ENCODE measurements around the gene GAP43.

The GAP43 gene

DNA sequence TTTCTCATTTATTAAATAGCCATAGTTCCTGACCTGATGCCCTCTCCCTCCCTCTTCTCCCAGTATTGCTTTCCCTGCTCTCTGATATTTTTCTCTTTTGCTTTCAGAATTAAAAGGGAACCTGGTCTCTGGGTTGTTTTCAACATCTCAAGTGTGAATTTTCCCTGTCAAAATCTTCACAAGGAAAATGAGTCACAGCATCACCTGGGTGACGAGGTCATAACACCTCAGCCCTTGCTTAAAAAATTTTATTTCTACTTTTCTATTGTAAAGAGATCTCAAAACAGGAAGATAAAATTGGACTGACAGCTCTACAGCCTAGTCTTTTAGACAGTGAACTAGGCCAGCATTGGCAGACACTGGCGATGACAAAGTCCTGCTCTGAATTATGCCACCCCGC lies 40.1 kb downstream of the GAP43 start:
- no peak for DNase-seq

- no peak for DNase-seq
These were observed 42.8 kb downstream of the GAP43 start for GRCh38 chr3:115666081-115666480.

- DNase-seq, result no peak
These were observed 43.8 kb downstream of the GAP43 start for GRCh38 chr3:115666920-115667737.

GRCh38 chr3:115667738-115668065 lies 44.4 kb downstream of the GAP43 start:
- DNase-seq, result no peak

GRCh38 chr3:115670911-115671310 lies 47.6 kb downstream of the GAP43 start:
- no peak for DNase-seq

GRCh38 chr3:115671761-115672455 lies 48.6 kb downstream of the GAP43 start:
- no peak for DNase-seq

DNA sequence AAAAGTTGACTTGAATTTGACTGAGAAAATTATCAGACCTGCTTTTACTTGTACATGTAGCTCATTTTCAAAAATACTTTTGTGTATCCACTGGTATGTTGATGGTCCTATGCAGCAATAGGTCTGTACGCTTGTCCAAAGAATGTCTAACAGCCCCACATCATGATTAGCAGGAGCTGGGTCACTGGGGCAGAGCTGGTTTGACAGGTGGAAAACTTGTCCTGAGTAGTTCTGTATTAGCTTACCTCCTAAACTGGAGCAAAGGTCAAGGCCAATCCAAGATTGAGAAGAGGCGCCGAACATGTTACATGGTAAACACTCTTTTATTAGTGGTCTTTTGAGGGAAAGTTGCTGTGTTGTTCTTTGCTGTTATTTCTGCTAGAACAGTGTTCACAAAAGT lies 50.6 kb downstream of the GAP43 start:
- DNase-seq, result no peak

GRCh38 chr3:115676336-115676735 lies 53.0 kb downstream of the GAP43 start:
- no peak for DNase-seq

- DNase-seq, result no peak
These were observed 57.6 kb downstream of the GAP43 start for GRCh38 chr3:115680803-115681345.

GRCh38 chr3:115681736-115682135 lies 58.4 kb downstream of the GAP43 start:
- DNase-seq, result no peak

- DNase-seq, result no peak
These were observed 60.0 kb downstream of the GAP43 start for GRCh38 chr3:115683305-115683704.

GRCh38 chr3:115683773-115684172 lies 60.5 kb downstream of the GAP43 start:
- DNase-seq, result no peak

- DNase-seq, result no peak
These were observed 61.8 kb downstream of the GAP43 start for GRCh38 chr3:115685097-115685496.

DNA sequence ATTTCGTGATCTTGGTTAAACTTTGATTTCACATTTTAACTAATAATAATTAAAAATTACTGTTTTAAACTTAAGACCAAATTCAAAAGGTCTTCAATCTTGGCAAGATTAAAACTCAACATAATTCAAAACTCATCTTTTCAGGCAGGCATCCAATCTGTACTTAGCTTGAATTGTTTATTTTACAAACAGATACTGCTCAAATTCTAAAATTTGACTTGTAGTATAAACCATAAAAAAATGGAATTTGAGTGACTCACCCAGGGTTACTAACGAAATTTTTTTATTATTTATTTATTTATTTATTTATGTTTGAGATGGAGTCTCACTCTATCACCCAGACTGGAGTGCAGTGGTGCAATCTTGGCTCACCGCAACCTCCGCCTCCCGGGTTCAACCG lies 64.4 kb downstream of the GAP43 start:
- DNase-seq, result no peak

DNA sequence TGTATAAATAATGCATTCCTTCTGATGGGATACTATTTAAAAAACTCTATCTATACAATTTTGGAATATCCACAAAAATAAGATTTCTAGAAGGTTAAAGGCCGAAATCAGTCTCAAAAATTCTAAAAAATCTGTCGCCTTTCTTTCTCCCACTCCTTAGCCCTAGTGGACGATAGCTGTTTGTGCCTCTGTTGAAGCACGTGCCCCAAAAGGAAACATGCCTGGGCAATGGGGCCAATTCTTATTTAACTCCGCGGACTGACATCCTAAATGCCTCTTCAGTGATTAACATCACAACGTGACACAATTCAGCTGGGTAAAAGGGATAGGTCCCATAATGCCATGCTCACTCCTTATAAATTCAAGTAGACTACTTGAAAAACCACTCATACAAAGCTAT lies 65.1 kb downstream of the GAP43 start:
- no peak for DNase-seq

DNA sequence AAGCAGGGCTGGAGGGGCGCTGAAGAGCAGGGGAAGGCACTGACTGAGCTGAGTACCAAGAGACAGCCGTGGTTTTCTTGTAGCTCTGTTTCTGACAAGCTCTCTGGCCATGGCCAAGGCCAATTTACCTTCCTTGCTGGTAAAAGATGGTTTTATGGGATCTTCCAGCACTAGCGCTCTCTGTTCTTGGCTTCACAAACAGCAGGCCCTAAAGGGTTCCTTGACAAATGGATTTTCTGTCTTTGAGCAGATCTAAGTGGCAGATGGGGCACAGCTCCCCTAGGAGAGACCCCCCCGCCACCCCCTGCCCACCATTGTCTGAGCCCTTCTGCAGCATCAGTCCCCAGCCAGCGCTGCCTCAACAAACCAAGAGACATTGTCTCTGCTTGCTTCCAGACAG lies 66.6 kb downstream of the GAP43 start:
- no peak for DNase-seq

DNA sequence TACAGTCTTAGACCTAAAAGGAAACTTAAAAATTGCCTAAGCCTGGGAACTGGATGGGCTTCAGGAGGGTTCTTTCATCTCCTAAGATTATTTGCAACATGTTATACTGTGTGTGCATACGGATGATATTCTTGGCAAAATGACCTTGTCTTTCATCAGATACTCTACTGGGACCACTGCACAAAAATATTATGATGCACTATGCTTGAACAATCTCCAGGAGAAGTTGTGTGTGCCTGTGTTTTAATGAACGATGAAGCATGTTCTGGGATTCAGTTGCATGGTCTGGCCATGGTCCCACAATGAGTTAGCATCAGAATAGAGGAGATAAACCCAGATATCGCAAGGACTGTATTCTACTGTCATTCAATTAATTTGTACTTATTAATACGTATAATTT lies 68.7 kb downstream of the GAP43 start:
- DNase-seq, result no peak

DNA sequence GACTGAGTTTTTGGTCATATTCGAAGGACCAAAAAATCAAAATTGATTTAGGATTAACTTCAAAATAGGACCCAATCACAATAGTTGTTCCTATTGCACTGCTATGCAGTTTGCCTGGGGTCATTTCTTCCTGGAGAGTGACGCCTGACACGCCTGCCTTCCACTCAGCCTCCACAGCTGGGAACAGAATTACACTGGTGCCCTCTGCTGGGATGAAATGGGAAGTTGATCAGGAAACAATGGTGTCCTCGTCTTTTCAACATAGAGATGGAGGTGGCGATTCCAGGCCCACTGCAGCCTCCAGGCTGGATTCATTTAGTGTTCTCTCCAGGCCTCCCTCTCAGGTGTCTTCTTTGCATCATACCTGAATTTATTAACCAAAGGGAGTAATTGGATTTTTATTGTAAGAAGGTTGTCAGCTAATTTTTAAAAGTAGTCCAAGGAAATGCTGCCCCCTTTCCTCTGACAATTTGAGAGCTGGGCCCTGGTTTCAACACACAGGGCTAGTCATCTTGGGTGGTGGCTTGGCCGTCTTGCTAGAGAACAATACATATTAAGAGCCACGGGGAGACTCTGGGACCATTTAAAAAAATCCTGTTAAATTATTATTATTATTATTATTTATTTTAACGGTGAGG lies 69.7 kb downstream of the GAP43 start:
- peak; percentile 81 for DNase-seq

DNA sequence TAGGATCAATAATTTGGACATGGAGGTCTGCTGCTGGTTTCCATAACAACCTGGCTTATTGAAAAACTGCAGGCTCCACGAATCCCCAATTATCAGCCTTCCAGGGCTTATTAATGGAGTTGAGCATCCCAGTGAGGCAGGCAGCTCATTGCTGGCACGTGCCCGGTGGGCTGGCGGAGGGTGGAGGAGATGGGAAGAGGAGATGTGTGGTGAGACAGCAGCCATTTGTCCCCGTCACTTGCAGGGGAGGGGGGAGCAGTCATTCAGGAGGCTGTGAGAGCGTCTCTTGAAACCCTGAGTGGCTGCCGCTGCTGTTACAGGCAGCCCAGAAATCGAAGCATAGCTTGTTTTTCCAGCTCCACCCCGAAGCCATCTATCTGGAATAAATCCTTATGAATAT lies 70.6 kb downstream of the GAP43 start:
- DNase-seq, result no peak

GRCh38 chr3:115695090-115695489 lies 71.8 kb downstream of the GAP43 start:
- no peak for DNase-seq

- DNase-seq, result no peak
These were observed 74.1 kb downstream of the GAP43 start for GRCh38 chr3:115697263-115698053.

- no peak for DNase-seq
These were observed 75.7 kb downstream of the GAP43 start for GRCh38 chr3:115698851-115699591.
